IMR-90 (cell line): Measurements from ENCODE around the gene LRRN2. TPM values are rescaled to one million over a fixed set of nuclear protein-coding genes. Genes with fewer than 3 reads are reported as not detected.

Experiments used
- ATAC-seq: fragments of 200-7000 bp; cut with Tn5 transposase; 2 replicates; pipeline ENCODE4 v1.9.1; 2020; ENCODE audit warnings: low read depth, mild to moderate bottlenecking, moderate library complexity
- BruUV-seq: library from RNA; stranded (reverse); fragments of 400-500 nt; replicated peaks from 2 replicates; lab custom pipeline; 2021; lab: Mats Ljungman, UMichigan
- CTCF ChIA-PET: fragments of 300-600 bp; formaldehyde crosslinking; extraction: SDS; loops from one replicate; lab custom pipeline; 2021; ENCODE audit warnings: antibody characterized with exemption; lab: Yijun Ruan, JAX
- POLR2A ChIA-PET: fragments of 300-600 bp; sonication (Branson Sonifier 250); formaldehyde crosslinking; loops from one replicate; lab custom pipeline; 2022; ENCODE audit warnings: antibody characterized with exemption; ENCODE audit not compliant: unreplicated experiment; lab: Charles Lee
- DNase-seq: peaks from one replicate; pipeline ENCODE4 v3.0.0; 2013
- H2AFZ ChIP-seq: replicated peaks from 2 replicates; pipeline ENCODE3; 2013; ENCODE audit warnings: low read length, mild to moderate bottlenecking; ENCODE audit not compliant: poor library complexity
- H2AK5ac ChIP-seq: 2 replicates; pipeline ENCODE4 v1.6.1; 2013; ENCODE audit warnings: low read depth, low read length, inconsistent platforms
- H2AK9ac ChIP-seq: replicated peaks from 2 replicates; pipeline ENCODE3; 2013; ENCODE audit warnings: mild to moderate bottlenecking, low read depth, low read length, moderate library complexity; ENCODE audit not compliant: poor library complexity
- H2BK120ac ChIP-seq: 2 replicates; pipeline ENCODE4 v1.6.1; 2013; ENCODE audit warnings: low read depth, low read length, inconsistent platforms
- H2BK15ac ChIP-seq: 3 replicates; pipeline ENCODE4 v1.6.1; 2013; ENCODE audit warnings: low read depth, low read length, inconsistent platforms
- H2BK20ac ChIP-seq: 2 replicates; pipeline ENCODE4 v1.6.1; 2013; ENCODE audit warnings: low read depth, mild to moderate bottlenecking, inconsistent platforms, low read length, moderate library complexity
- H2BK5ac ChIP-seq: 2 replicates; pipeline ENCODE4 v1.6.1; 2013; ENCODE audit warnings: mild to moderate bottlenecking, low read depth, low read length, inconsistent platforms; ENCODE audit not compliant: poor library complexity, severe bottlenecking
- H3K14ac ChIP-seq: replicated peaks from 2 replicates; pipeline ENCODE4 v1.6.1; 2013; ENCODE audit warnings: low read depth, low read length, inconsistent platforms
- H3K18ac ChIP-seq: 2 replicates; pipeline ENCODE4 v1.6.1; 2013; ENCODE audit warnings: low read depth, low read length, control low read depth
- H3K23ac ChIP-seq: 2 replicates; pipeline ENCODE4 v1.6.1; 2013; ENCODE audit warnings: low read depth, low read length, inconsistent platforms
- H3K27ac ChIP-seq: 2 replicates; pipeline ENCODE4 v1.5.1; 2013; ENCODE audit warnings: mild to moderate bottlenecking, control low read depth, low read length; ENCODE audit not compliant: insufficient read depth
- H3K27me3 ChIP-seq: 2 replicates; pipeline ENCODE4 v1.6.1; 2013; ENCODE audit warnings: low read length; ENCODE audit not compliant: control insufficient read depth, insufficient read depth
- H3K36me3 ChIP-seq: 2 replicates; pipeline ENCODE4 v1.6.1; 2013; ENCODE audit warnings: low read length, mixed read lengths; ENCODE audit not compliant: control insufficient read depth, insufficient read depth
- H3K4ac ChIP-seq: 2 replicates; pipeline ENCODE4 v1.6.1; 2013; ENCODE audit warnings: low read depth, low read length, inconsistent platforms
- H3K4me1 ChIP-seq: 2 replicates; pipeline ENCODE4 v1.6.1; 2013; ENCODE audit warnings: low read length, mixed read lengths; ENCODE audit not compliant: control insufficient read depth, insufficient read depth
- H3K4me2 ChIP-seq: 2 replicates; pipeline ENCODE4 v1.6.1; 2013; ENCODE audit warnings: low read depth, mild to moderate bottlenecking, control low read depth, low read length, moderate library complexity
- H3K4me3 ChIP-seq: 2 replicates; pipeline ENCODE4 v1.5.1; 2013; ENCODE audit warnings: low read depth, mild to moderate bottlenecking, control low read depth, low read length, moderate library complexity; ENCODE audit not compliant: insufficient read depth
- H3K56ac ChIP-seq: 2 replicates; pipeline ENCODE4 v1.6.1; 2013; ENCODE audit warnings: low read length, inconsistent platforms; ENCODE audit not compliant: insufficient read depth; ENCODE audit errors: extremely low read depth
- H3K79me1 ChIP-seq, 2 experiments: 2 replicates each; pipeline ENCODE4 v1.6.1; 2013; ENCODE audit warnings: low read length in 2 of 2, inconsistent platforms in 1 of 2, low read depth in 1 of 2
- H3K9ac ChIP-seq: 2 replicates; pipeline ENCODE4 v1.6.1; 2013; ENCODE audit warnings: low read depth, low read length, control low read depth
- H3K9me1 ChIP-seq: 2 replicates; pipeline ENCODE4 v1.6.1; 2013; ENCODE audit warnings: low read length, inconsistent platforms; ENCODE audit not compliant: insufficient read depth
- H3K9me3 ChIP-seq: 2 replicates; pipeline ENCODE4 v1.6.1; 2013; ENCODE audit warnings: low read length; ENCODE audit not compliant: control insufficient read depth, insufficient read depth
- H4K20me1 ChIP-seq: 2 replicates; pipeline ENCODE4 v1.6.1; 2013; ENCODE audit warnings: low read length, inconsistent platforms; ENCODE audit not compliant: insufficient read depth
- H4K5ac ChIP-seq: 2 replicates; pipeline ENCODE4 v1.6.1; 2013; ENCODE audit warnings: mild to moderate bottlenecking, low read depth, low read length, control low read depth
- H4K8ac ChIP-seq, 2 experiments: 2 replicates each; pipeline ENCODE4 v1.6.1; 2013; ENCODE audit warnings: low read depth in 2 of 2, low read length in 2 of 2, control low read depth in 1 of 2, inconsistent platforms in 1 of 2
- H4K91ac ChIP-seq: 2 replicates; pipeline ENCODE4 v1.6.1; 2013; ENCODE audit warnings: low read depth, low read length, inconsistent platforms; ENCODE audit not compliant: insufficient read depth
- NFE2L2 ChIP-seq: fragments of 150-350 bp; IDR thresholded peaks from 2 replicates; pipeline ENCODE4 v1.6.1; 2016; ENCODE audit warnings: low read depth, mild to moderate bottlenecking, low read length
- RAD21 ChIP-seq: IDR thresholded peaks from 2 replicates; pipeline ENCODE4 v1.6.1; 2012; ENCODE audit warnings: low read length, improper control_type of control experiment
- whole genome bisulfite sequencing, 2 experiments: methylation state at CpG; one replicate each; pipeline versions ENCODE4 v1.1.5 to v1.1.7; 2013; ENCODE audit warnings: missing lambda C conversion rate in 2 of 2; ENCODE audit not compliant: insufficient read length in 1 of 2; ENCODE audit errors: extremely low coverage in 2 of 2; 5-methylcytosine and 5-hydroxymethylcytosine counted together
- dilution Hi-C: fragments of 300-500 bp; cut with HindIII; formaldehyde crosslinking; loops from one replicate; pipeline ENCODE4 v1.14.3; 2018; ENCODE audit warnings: low sequenced_read_pairs; ENCODE audit not compliant: unreplicated experiment
- in situ Hi-C: fragments of 300-500 bp; cut with MboI; formaldehyde crosslinking; loops from 3 replicates; pipeline ENCODE4 v1.14.3; 2019; ENCODE audit warnings: low sequenced_read_pairs, inconsistent platforms, mixed read lengths
- intact Hi-C: fragments of 100-400 bp; cut with micrococcal nuclease; formaldehyde crosslinking; loops from 2 replicates; pipeline ENCODE4 v1.10.0; 2022
- polyA plus RNA-seq, 3 experiments: library from polyadenylated mRNA; depleted of rRNA; stranded (reverse); fragments of >200 nt; gene quantifications; 2 replicates each; pipeline ENCODE4 v1.2.3, GENCODE V29; 2012; ENCODE audit warnings: low replicate concordance in 1 of 3
- total RNA-seq: library from RNA; depleted of rRNA; stranded (reverse); fragments of >200 nt; gene quantifications from 2 replicates; pipeline ENCODE4 v1.2.3, GENCODE V29; 2012
- TF ChIP-seq, protein P1 (sequence below): fragments of 150-350 bp; IDR thresholded peaks from 2 replicates; pipeline ENCODE4 v1.6.1; 2016; ENCODE audit warnings: low read depth, mild to moderate bottlenecking, low read length, moderate library complexity, borderline replicate concordance
- TF ChIP-seq, protein P2 (sequence below): fragments of 150-350 bp; IDR thresholded peaks from 2 replicates; pipeline ENCODE4 v1.6.1; 2017; ENCODE audit warnings: mild to moderate bottlenecking, antibody characterized with exemption, low read length, low read depth

Gene LRRN2
- total and polyA plus RNA-seq, 2 of the 4 experiments (the other 2 are of a cell fraction): not detected

- no peaks in the 10 kb centered on the region for H3K4me1 ChIP-seq
- in situ Hi-C loops (no loop called here), intact Hi-C loops (no loop called here), dilution Hi-C loops (no loop called here)
- no peak overlapping the region for H3K4me3 ChIP-seq
- CTCF ChIA-PET: interaction anchor here (0.8 kb wide), 1 partner anchor 18 kb away, joined by 3 read pairs; no protein-coding TSS in a partner anchor
- no peak overlapping the region for H4K5ac ChIP-seq
- no peak overlapping the region for H2BK20ac ChIP-seq
- ATAC-seq: no peak
- H2BK15ac ChIP-seq: no peak overlapping the region
- H4K91ac ChIP-seq: no peak overlapping the region
- H3K27me3 ChIP-seq: peaks cover 16% of the 10 kb centered on the region
- no peak overlapping the region for H3K27ac ChIP-seq
- no peak for DNase-seq
- H3K18ac ChIP-seq: no peak overlapping the region
- H3K14ac ChIP-seq: no peak overlapping the region
- H2AK9ac ChIP-seq: no peak overlapping the region
- H3K9me3 ChIP-seq: no peaks in the 10 kb centered on the region
- no peak overlapping the region for H4K8ac ChIP-seq
- no peak overlapping the region for H3K4ac ChIP-seq
- no peak overlapping the region for H2BK5ac ChIP-seq
- H3K9me1 ChIP-seq: no peaks in the 10 kb centered on the region
- H4K20me1 ChIP-seq: no peaks in the 10 kb centered on the region
- H3K36me3 ChIP-seq: no peaks in the 10 kb centered on the region
- no peaks in the 10 kb centered on the region for H3K79me1 ChIP-seq
- H3K23ac ChIP-seq: no peak overlapping the region
- H2AK5ac ChIP-seq: no peak overlapping the region
- TF ChIP-seq, protein P1, sequence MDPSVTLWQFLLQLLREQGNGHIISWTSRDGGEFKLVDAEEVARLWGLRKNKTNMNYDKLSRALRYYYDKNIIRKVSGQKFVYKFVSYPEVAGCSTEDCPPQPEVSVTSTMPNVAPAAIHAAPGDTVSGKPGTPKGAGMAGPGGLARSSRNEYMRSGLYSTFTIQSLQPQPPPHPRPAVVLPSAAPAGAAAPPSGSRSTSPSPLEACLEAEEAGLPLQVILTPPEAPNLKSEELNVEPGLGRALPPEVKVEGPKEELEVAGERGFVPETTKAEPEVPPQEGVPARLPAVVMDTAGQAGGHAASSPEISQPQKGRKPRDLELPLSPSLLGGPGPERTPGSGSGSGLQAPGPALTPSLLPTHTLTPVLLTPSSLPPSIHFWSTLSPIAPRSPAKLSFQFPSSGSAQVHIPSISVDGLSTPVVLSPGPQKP: no peak
- TF ChIP-seq NFE2L2: no peak
- no peak for TF ChIP-seq RAD21
- TF ChIP-seq, protein P2, sequence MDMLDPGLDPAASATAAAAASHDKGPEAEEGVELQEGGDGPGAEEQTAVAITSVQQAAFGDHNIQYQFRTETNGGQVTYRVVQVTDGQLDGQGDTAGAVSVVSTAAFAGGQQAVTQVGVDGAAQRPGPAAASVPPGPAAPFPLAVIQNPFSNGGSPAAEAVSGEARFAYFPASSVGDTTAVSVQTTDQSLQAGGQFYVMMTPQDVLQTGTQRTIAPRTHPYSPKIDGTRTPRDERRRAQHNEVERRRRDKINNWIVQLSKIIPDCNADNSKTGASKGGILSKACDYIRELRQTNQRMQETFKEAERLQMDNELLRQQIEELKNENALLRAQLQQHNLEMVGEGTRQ: no peak
- H3K9ac ChIP-seq: no peak overlapping the region
- WGBS, 2 experiments: no CpG with 5 or more reads among the region's 7 CpGs
- no peak overlapping the region for H2AFZ ChIP-seq
- POLR2A ChIA-PET: no interaction called here
- BruUV-seq: no TSS peak
- no peak overlapping the region for H3K56ac ChIP-seq
- no peak overlapping the region for H2BK120ac ChIP-seq
- H3K4me2 ChIP-seq: no peak overlapping the region
Measured at GRCh38 chr1:204729516-204729915, 44.0 kb upstream of the LRRN2 start.
